ENCODE data around the gene ALDH1A2. TPM values are rescaled to one million over a fixed set of nuclear protein-coding genes. Genes with fewer than 3 reads are reported as not detected.
"Not testable (repeated sequence)": the region's sequence is repeated elsewhere in the genome, so short reads cannot be mapped to it uniquely, and the experiment has no call there.

The ALDH1A2 gene
- total RNA-seq, 1 experiment from 2014 or later, result not detected

GRCh38 chr15:58014470-58014869 is 51.0 kb downstream of the ALDH1A2 start:
- H3K9me2 ChIP-seq (replicated peaks; ENCODE audit: insufficient read depth, low read length), result no peaks in the 10 kb centered on the region
- no peak overlapping the region for H3K27ac ChIP-seq (ENCODE audit: low read length)
- no peaks in the 10 kb centered on the region for H3K36me3 ChIP-seq (ENCODE audit: insufficient read depth, low read length)
- no peaks in the 10 kb centered on the region for H3K27me3 ChIP-seq (ENCODE audit: low read length)
- no peak for DNase-seq
- H3K4me3 ChIP-seq (ENCODE audit: low read length), result no peak overlapping the region
- no peaks in the 10 kb centered on the region for H3K4me1 ChIP-seq (ENCODE audit: low read length)
- H3K9ac ChIP-seq (ENCODE audit: low read length), result no peak overlapping the region
- no peaks in the 10 kb centered on the region for H4K20me1 ChIP-seq (ENCODE audit: insufficient read depth, low read depth, low read length)
- H3K9me3 ChIP-seq (ENCODE audit: low read length), result no peaks in the 10 kb centered on the region
- H2AFZ ChIP-seq (ENCODE audit: low read length), result no peak overlapping the region
- no peaks in the 10 kb centered on the region for H3K79me2 ChIP-seq (ENCODE audit: low read length)
- no peak overlapping the region for H3K4me2 ChIP-seq (ENCODE audit: low read depth, low read length, poor library complexity, severe bottlenecking)

GRCh38 chr15:58014040-58014439 is 51.5 kb downstream of the ALDH1A2 start:
- Histone ChIP-seq H3K4me2 (ENCODE audit: low read depth, low read length, poor library complexity, severe bottlenecking) (no peak overlapping the region), H2AFZ (ENCODE audit: low read length) (no peak overlapping the region), H3K9me2 (replicated peaks; ENCODE audit: insufficient read depth, low read length) (no peaks in the 10 kb centered on the region), H3K9me3 (ENCODE audit: low read length) (no peaks in the 10 kb centered on the region), H3K4me3 (ENCODE audit: low read length) (no peak overlapping the region), H3K4me1 (ENCODE audit: low read length) (no peaks in the 10 kb centered on the region), H3K9ac (ENCODE audit: low read length) (no peak overlapping the region), H4K20me1 (ENCODE audit: insufficient read depth, low read depth, low read length) (no peaks in the 10 kb centered on the region), H3K79me2 (ENCODE audit: low read length) (no peaks in the 10 kb centered on the region), H3K36me3 (ENCODE audit: insufficient read depth, low read length) (no peaks in the 10 kb centered on the region), H3K27me3 (ENCODE audit: low read length) (no peaks in the 10 kb centered on the region), H3K27ac (ENCODE audit: low read length) (no peak overlapping the region)
- no peak for DNase-seq

GRCh38 chr15:58010983-58011382 is 54.5 kb downstream of the ALDH1A2 start:
- no peak for DNase-seq
- Histone ChIP-seq H3K9me3 (ENCODE audit: low read length) (no peaks in the 10 kb centered on the region), H3K9ac (ENCODE audit: low read length) (no peak overlapping the region), H3K27me3 (ENCODE audit: low read length) (no peaks in the 10 kb centered on the region), H4K20me1 (ENCODE audit: insufficient read depth, low read depth, low read length) (no peaks in the 10 kb centered on the region), H3K4me3 (ENCODE audit: low read length) (no peak overlapping the region), H3K79me2 (ENCODE audit: low read length) (no peaks in the 10 kb centered on the region), H3K27ac (ENCODE audit: low read length) (no peak overlapping the region), H3K4me1 (ENCODE audit: low read length) (no peaks in the 10 kb centered on the region), H3K4me2 (ENCODE audit: low read depth, low read length, poor library complexity, severe bottlenecking) (no peak overlapping the region), H3K9me2 (replicated peaks; ENCODE audit: insufficient read depth, low read length) (no peaks in the 10 kb centered on the region), H2AFZ (ENCODE audit: low read length) (no peak overlapping the region), H3K36me3 (ENCODE audit: insufficient read depth, low read length) (no peaks in the 10 kb centered on the region)

GRCh38 chr15:58003810-58004209 is 61.7 kb downstream of the ALDH1A2 start:
- Histone ChIP-seq H3K4me1 (ENCODE audit: low read length) (no peaks in the 10 kb centered on the region), H3K9me2 (replicated peaks; ENCODE audit: insufficient read depth, low read length) (no peaks in the 10 kb centered on the region), H4K20me1 (ENCODE audit: insufficient read depth, low read depth, low read length) (no peaks in the 10 kb centered on the region), H3K36me3 (ENCODE audit: insufficient read depth, low read length) (no peaks in the 10 kb centered on the region), H3K4me3 (ENCODE audit: low read length) (no peak overlapping the region), H2AFZ (ENCODE audit: low read length) (no peak overlapping the region), H3K9ac (ENCODE audit: low read length) (no peak overlapping the region), H3K79me2 (ENCODE audit: low read length) (no peaks in the 10 kb centered on the region), H3K27me3 (ENCODE audit: low read length) (no peaks in the 10 kb centered on the region), H3K27ac (ENCODE audit: low read length) (no peak overlapping the region), H3K9me3 (ENCODE audit: low read length) (no peaks in the 10 kb centered on the region), H3K4me2 (ENCODE audit: low read depth, low read length, poor library complexity, severe bottlenecking) (no peak overlapping the region)
- no peak for DNase-seq

DNA sequence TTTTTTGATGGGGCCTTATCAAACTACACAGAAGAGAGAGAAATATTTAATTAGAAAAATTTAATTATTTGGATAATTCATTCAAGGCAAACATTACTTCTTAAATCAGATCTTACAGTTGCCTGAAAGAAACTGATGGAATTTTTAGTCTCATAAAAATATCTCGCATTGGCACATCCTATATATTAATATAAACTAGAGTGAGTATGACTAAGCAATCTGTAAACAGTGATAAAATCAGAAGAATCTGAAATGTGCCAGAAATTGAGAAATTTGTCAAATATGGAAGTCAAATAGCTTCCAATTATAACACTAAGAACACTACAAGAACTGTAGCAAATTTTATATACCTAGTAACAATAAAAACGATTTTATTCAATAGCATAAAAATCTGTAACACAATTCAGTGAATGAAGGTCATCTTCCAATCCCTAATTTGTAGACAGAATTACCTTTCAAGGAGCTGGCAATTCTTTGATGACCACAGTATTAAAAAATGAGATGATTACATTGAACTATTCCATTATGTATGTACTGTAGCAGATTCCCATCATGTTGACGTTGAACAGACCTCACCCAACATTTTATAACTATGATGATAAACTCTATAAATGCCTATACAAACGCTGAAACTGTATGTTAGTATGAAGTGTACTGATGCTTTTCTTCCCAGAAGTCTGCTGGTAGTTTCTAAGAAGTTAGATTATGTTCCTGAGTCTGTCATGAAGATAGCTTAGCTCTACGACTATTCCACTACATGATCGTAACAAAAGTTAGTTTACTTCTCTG is 63.0 kb downstream of the ALDH1A2 start:
- Histone ChIP-seq H3K9me3 (ENCODE audit: low read length) (no peaks in the 10 kb centered on the region), H3K4me1 (ENCODE audit: low read length) (no peaks in the 10 kb centered on the region), H3K9me2 (replicated peaks; ENCODE audit: insufficient read depth, low read length) (no peaks in the 10 kb centered on the region), H3K36me3 (ENCODE audit: insufficient read depth, low read length) (no peaks in the 10 kb centered on the region), H3K4me3 (ENCODE audit: low read length) (no peak overlapping the region), H3K79me2 (ENCODE audit: low read length) (no peaks in the 10 kb centered on the region), H3K27ac (ENCODE audit: low read length) (no peak overlapping the region), H3K27me3 (ENCODE audit: low read length) (no peaks in the 10 kb centered on the region), H4K20me1 (ENCODE audit: insufficient read depth, low read depth, low read length) (no peaks in the 10 kb centered on the region), H3K9ac (ENCODE audit: low read length) (no peak overlapping the region), H2AFZ (ENCODE audit: low read length) (no peak overlapping the region), H3K4me2 (ENCODE audit: low read depth, low read length, poor library complexity, severe bottlenecking) (no peak overlapping the region)
- no peak for DNase-seq

DNA sequence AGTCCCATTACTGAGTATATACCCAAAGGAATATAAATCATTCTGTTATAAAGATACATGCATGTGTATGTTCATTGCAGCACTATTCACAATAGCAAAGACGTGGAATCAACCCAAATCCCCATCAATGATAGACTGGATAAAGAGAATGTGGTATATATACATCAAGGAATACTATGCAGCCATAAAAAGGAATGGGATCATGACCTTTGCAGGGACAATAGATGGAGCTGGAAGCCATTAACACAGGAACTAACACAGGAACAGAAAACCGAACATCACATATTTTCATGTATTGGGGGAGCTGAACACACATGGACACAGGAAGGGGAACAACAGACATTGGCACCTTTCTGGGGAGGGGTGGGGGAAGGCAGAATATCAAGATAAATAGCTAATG is 65.8 kb downstream of the ALDH1A2 start:
- H3K9ac ChIP-seq (ENCODE audit: low read length); H3K4me2 ChIP-seq (ENCODE audit: low read depth, low read length, poor library complexity, severe bottlenecking); H4K20me1 ChIP-seq (ENCODE audit: insufficient read depth, low read depth, low read length); H3K9me2 ChIP-seq (replicated peaks; ENCODE audit: insufficient read depth, low read length); DNase-seq; H2AFZ ChIP-seq (ENCODE audit: low read length); H3K27me3 ChIP-seq (ENCODE audit: low read length); H3K4me1 ChIP-seq (ENCODE audit: low read length); H3K79me2 ChIP-seq (ENCODE audit: low read length); H3K9me3 ChIP-seq (ENCODE audit: low read length); H3K36me3 ChIP-seq (ENCODE audit: insufficient read depth, low read length); H3K4me3 ChIP-seq (ENCODE audit: low read length); H3K27ac ChIP-seq (ENCODE audit: low read length): not testable (repeated sequence)

DNA sequence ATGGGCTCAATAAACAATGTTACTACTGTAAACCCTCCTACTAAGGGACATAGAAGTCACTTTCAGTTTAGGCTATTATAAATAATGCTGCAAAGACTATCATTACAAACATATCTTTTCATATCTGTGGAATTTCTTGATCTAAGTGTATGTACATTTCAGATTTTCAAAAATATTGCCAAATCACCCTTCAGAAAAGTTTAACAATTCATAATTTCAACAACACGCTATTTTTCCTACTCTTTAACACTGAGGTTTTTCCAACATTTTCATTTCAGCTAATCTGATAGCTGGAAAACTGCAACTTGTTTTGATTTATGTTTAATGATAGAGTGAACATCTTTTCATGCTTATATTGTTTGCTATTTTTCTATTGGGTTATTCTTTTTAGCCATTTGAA is 69.0 kb downstream of the ALDH1A2 start:
- Histone ChIP-seq H2AFZ (ENCODE audit: low read length) (no peak overlapping the region), H3K9ac (ENCODE audit: low read length) (no peak overlapping the region), H3K4me3 (ENCODE audit: low read length) (no peak overlapping the region), H3K36me3 (ENCODE audit: insufficient read depth, low read length) (no peaks in the 10 kb centered on the region), H3K4me1 (ENCODE audit: low read length) (no peaks in the 10 kb centered on the region), H3K79me2 (ENCODE audit: low read length) (no peaks in the 10 kb centered on the region), H4K20me1 (ENCODE audit: insufficient read depth, low read depth, low read length) (no peaks in the 10 kb centered on the region), H3K9me3 (ENCODE audit: low read length) (no peaks in the 10 kb centered on the region), H3K4me2 (ENCODE audit: low read depth, low read length, poor library complexity, severe bottlenecking) (no peak overlapping the region), H3K27ac (ENCODE audit: low read length) (no peak overlapping the region), H3K9me2 (replicated peaks; ENCODE audit: insufficient read depth, low read length) (no peaks in the 10 kb centered on the region), H3K27me3 (ENCODE audit: low read length) (no peaks in the 10 kb centered on the region)
- no peak for DNase-seq

DNA sequence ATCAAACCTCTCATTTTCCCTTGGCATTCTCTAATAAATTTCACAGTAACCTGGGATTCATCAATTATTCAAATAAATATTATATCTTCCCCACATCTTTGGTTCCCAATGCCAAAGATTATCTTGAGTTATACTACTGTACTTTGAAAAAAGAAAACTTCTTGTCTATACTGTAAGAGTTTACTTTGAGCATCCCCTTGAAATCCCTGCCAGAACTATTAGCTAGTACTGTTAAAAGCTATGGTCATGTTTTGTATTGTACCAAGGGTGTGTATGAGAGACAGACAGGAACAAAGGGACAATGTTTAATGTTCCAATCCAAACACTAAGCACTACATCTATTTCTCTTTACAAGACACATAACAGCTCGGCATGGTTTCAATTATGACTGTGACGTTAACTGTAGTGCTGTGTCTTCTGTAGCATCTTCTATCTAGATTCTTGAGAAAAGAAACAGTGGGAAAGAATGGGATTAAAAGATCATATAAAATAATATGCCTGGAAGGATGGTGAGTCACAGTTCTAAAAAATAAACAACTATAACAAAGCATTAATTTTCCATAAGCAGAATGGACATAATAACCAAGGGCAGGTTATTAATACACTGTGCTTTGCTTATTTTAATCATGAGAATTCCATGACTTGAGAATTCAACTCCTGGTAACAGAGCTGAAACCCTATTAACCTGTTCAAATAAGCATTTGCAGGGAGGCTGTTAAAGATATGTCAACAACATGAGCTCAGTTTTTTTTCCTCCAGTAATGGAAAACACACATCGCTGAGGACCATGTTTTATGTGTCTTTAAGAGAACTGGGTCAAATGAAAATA is 71.1 kb downstream of the ALDH1A2 start:
- no peaks in the 10 kb centered on the region for H4K20me1 ChIP-seq (ENCODE audit: insufficient read depth, low read depth, low read length)
- H3K9me2 ChIP-seq (replicated peaks; ENCODE audit: insufficient read depth, low read length), result no peaks in the 10 kb centered on the region
- no peak overlapping the region for H3K4me3 ChIP-seq (ENCODE audit: low read length)
- H3K36me3 ChIP-seq (ENCODE audit: insufficient read depth, low read length), result no peaks in the 10 kb centered on the region
- no peaks in the 10 kb centered on the region for H3K27me3 ChIP-seq (ENCODE audit: low read length)
- H3K27ac ChIP-seq (ENCODE audit: low read length), result no peak overlapping the region
- no peaks in the 10 kb centered on the region for H3K4me1 ChIP-seq (ENCODE audit: low read length)
- H3K4me2 ChIP-seq (ENCODE audit: low read depth, low read length, poor library complexity, severe bottlenecking), result no peak overlapping the region
- no peak overlapping the region for H2AFZ ChIP-seq (ENCODE audit: low read length)
- H3K9ac ChIP-seq (ENCODE audit: low read length), result no peak overlapping the region
- H3K79me2 ChIP-seq (ENCODE audit: low read length), result no peaks in the 10 kb centered on the region
- DNase-seq, result no peak
- H3K9me3 ChIP-seq (ENCODE audit: low read length), result no peaks in the 10 kb centered on the region
